Measurements from ENCODE around the gene ETS2.

GRCh38 chr21:38843806-38844503 is 38.2 kb downstream of the ETS2 start:
- TF ChIP-seq, protein P1, sequence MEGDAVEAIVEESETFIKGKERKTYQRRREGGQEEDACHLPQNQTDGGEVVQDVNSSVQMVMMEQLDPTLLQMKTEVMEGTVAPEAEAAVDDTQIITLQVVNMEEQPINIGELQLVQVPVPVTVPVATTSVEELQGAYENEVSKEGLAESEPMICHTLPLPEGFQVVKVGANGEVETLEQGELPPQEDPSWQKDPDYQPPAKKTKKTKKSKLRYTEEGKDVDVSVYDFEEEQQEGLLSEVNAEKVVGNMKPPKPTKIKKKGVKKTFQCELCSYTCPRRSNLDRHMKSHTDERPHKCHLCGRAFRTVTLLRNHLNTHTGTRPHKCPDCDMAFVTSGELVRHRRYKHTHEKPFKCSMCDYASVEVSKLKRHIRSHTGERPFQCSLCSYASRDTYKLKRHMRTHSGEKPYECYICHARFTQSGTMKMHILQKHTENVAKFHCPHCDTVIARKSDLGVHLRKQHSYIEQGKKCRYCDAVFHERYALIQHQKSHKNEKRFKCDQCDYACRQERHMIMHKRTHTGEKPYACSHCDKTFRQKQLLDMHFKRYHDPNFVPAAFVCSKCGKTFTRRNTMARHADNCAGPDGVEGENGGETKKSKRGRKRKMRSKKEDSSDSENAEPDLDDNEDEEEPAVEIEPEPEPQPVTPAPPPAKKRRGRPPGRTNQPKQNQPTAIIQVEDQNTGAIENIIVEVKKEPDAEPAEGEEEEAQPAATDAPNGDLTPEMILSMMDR (IDR thresholded peaks at IDR 0.05), result no peak
- TF ChIP-seq POLR2AphosphoS5 (IDR thresholded peaks at IDR 0.05; ENCODE audit: low read depth, low read length) (no peak), TCF7L2 (IDR thresholded peaks at IDR 0.05; ENCODE audit: low read depth, low read length) (no peak), SIN3A (IDR thresholded peaks at IDR 0.05; ENCODE audit: borderline replicate concordance, insufficient read depth, low read depth, low read length) (no peak)
- TF ChIP-seq, protein P2, sequence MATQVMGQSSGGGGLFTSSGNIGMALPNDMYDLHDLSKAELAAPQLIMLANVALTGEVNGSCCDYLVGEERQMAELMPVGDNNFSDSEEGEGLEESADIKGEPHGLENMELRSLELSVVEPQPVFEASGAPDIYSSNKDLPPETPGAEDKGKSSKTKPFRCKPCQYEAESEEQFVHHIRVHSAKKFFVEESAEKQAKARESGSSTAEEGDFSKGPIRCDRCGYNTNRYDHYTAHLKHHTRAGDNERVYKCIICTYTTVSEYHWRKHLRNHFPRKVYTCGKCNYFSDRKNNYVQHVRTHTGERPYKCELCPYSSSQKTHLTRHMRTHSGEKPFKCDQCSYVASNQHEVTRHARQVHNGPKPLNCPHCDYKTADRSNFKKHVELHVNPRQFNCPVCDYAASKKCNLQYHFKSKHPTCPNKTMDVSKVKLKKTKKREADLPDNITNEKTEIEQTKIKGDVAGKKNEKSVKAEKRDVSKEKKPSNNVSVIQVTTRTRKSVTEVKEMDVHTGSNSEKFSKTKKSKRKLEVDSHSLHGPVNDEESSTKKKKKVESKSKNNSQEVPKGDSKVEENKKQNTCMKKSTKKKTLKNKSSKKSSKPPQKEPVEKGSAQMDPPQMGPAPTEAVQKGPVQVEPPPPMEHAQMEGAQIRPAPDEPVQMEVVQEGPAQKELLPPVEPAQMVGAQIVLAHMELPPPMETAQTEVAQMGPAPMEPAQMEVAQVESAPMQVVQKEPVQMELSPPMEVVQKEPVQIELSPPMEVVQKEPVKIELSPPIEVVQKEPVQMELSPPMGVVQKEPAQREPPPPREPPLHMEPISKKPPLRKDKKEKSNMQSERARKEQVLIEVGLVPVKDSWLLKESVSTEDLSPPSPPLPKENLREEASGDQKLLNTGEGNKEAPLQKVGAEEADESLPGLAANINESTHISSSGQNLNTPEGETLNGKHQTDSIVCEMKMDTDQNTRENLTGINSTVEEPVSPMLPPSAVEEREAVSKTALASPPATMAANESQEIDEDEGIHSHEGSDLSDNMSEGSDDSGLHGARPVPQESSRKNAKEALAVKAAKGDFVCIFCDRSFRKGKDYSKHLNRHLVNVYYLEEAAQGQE (IDR thresholded peaks at IDR 0.05; ENCODE audit: insufficient read depth in 1 of 2, low read depth in 2 of 2, low read length in 1 of 2), result no peak
